Measurements from ENCODE around the gene TGFBR2.

DNA sequence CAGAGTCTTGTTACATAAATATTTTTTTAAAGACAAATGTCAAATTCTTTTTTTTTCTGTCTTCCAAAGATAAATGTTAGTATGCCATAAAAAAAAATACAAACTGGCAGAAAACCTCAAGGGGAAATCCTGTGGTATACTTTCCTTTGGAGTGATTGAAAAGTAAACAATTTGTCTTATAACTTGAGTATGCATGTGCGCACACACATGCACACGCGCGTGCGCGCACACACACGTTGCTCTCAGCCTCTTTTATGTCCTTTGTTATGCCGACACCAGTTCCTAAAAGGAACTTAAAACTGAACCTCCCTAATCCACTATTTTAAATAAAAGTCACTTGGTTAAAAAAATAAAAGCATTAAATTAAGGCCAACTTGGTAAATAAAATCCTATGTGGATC is 58.1 kb downstream of the TGFBR2 start:
- TF ChIP-seq EZH2 (IDR thresholded peaks at IDR 0.05; ENCODE audit: borderline replicate concordance, control insufficient read depth, low read depth, low read length) (no peak), POLR2A (IDR thresholded peaks at IDR 0.05; ENCODE audit: low read depth, low read length) (no peak), TBL1XR1 (IDR thresholded peaks at IDR 0.05; ENCODE audit: low read depth, low read length) (no peak), RAD21 (IDR thresholded peaks at IDR 0.05; ENCODE audit: insufficient read depth, low read depth, low read length) (no peak)
- TF ChIP-seq, protein P1, sequence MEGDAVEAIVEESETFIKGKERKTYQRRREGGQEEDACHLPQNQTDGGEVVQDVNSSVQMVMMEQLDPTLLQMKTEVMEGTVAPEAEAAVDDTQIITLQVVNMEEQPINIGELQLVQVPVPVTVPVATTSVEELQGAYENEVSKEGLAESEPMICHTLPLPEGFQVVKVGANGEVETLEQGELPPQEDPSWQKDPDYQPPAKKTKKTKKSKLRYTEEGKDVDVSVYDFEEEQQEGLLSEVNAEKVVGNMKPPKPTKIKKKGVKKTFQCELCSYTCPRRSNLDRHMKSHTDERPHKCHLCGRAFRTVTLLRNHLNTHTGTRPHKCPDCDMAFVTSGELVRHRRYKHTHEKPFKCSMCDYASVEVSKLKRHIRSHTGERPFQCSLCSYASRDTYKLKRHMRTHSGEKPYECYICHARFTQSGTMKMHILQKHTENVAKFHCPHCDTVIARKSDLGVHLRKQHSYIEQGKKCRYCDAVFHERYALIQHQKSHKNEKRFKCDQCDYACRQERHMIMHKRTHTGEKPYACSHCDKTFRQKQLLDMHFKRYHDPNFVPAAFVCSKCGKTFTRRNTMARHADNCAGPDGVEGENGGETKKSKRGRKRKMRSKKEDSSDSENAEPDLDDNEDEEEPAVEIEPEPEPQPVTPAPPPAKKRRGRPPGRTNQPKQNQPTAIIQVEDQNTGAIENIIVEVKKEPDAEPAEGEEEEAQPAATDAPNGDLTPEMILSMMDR (IDR thresholded peaks at IDR 0.05 in 2 of 3, conservative IDR thresholded peaks at IDR 0.05 in 1 of 3; ENCODE audit: control insufficient read depth in 2 of 3, extremely low read depth in 1 of 3, insufficient read depth in 1 of 3, low read depth in 3 of 3, low read length in 3 of 3): no peak
